ENCODE data around the gene DGKB. TPM values are rescaled to one million over a fixed set of nuclear protein-coding genes. Genes with fewer than 3 reads are reported as not detected.

The DGKB gene
- total RNA-seq, 4 donors from 2014 or later, result 0.07 to 0.95 (median 0.34) TPM

DNA sequence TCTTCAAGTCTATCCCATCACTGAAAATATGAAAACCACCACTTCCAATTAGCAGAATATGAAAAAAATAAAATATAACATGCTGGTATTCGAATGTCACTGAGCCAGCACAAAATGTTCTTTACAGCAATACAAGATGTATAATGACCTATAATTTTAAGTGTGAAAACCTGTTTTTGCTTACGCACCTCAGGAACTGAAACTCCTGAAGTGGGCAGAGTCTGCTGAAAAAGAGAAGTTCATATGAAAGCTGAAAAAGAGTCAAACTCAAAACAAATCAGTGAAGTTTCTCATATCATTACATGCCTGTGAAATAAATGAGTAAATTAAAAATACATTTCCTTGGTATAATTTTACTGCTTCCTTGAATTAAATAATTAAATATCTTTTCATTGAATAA is 272.5 kb downstream of the DGKB start:
- Histone ChIP-seq H3K27me3 (no peaks in the 10 kb centered on the region), H3K27ac (no peak overlapping the region), H3K4me1 (no peaks in the 10 kb centered on the region), H3K36me3 (no peaks in the 10 kb centered on the region), H3K9me3 (no peaks in the 10 kb centered on the region), H3K4me3 (no peak overlapping the region)
- DNase-seq, result no peak
- in situ Hi-C loops (cut with MboI; ENCODE audit: low sequenced_read_pairs in 4 of 4) (no loop called here), intact Hi-C loops (cut with DNase I; ENCODE audit: low total_unique reads) (no loop called here)
- no peak for TF ChIP-seq POLR2A (IDR thresholded peaks at IDR 0.05)
- TF ChIP-seq CTCF (IDR thresholded peaks at IDR 0.05 in 4 of 5, conservative IDR thresholded peaks at IDR 0.05 in 1 of 5), result no peak
- no peak for ATAC-seq

- DNase-seq, result no peak
- H3K27me3 ChIP-seq, result no peaks in the 10 kb centered on the region
- in situ Hi-C loops (cut with MboI; ENCODE audit: low sequenced_read_pairs in 4 of 4), result no loop called here
- no peaks in the 10 kb centered on the region for H3K9me3 ChIP-seq
- no peak overlapping the region for H3K4me3 ChIP-seq
- no peak for TF ChIP-seq POLR2A (IDR thresholded peaks at IDR 0.05)
- no peak for TF ChIP-seq CTCF (IDR thresholded peaks at IDR 0.05 in 4 of 5, conservative IDR thresholded peaks at IDR 0.05 in 1 of 5)
- H3K27ac ChIP-seq, result no peak overlapping the region
- intact Hi-C loops (cut with DNase I; ENCODE audit: low total_unique reads), result no loop called here
- H3K36me3 ChIP-seq, result no peaks in the 10 kb centered on the region
- no peak for ATAC-seq
- H3K4me1 ChIP-seq, result no peaks in the 10 kb centered on the region
Measured at GRCh38 chr7:14628516-14628915, 274.0 kb downstream of the DGKB start.

DNA sequence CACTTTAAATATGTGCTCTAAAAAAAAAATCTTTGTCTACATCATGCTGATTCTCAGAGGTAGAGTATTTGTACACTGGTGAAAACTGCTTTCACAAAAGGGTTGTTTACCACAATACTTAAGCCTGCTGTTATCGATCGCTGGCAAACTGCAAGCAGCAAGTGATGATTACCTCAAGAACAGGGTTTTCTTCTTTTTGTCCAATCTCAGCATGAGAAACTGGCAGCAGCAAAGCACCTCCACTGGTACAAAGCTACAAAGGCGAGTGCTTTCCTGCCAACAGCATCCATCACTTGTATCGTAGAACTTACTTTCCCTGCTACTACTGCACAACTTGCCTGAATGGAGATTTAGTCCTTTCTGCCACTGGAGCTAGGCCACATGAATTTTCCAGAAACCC is 276.5 kb downstream of the DGKB start:
- TF ChIP-seq POLR2A (IDR thresholded peaks at IDR 0.05) (no peak), CTCF (IDR thresholded peaks at IDR 0.05 in 4 of 5, conservative IDR thresholded peaks at IDR 0.05 in 1 of 5) (no peak)
- Histone ChIP-seq H3K9me3 (no peaks in the 10 kb centered on the region), H3K36me3 (no peaks in the 10 kb centered on the region), H3K4me1 (no peaks in the 10 kb centered on the region), H3K4me3 (no peak overlapping the region), H3K27ac (no peak overlapping the region), H3K27me3 (no peaks in the 10 kb centered on the region)
- in situ Hi-C loops (cut with MboI; ENCODE audit: low sequenced_read_pairs in 4 of 4), result no loop called here
- intact Hi-C loops (cut with DNase I; ENCODE audit: low total_unique reads), result no loop called here
- DNase-seq, result no peak
- no peak for ATAC-seq

- ATAC-seq, result no peak
- in situ Hi-C loops (cut with MboI; ENCODE audit: low sequenced_read_pairs in 4 of 4), result no loop called here
Measured at GRCh38 chr7:14622559-14622958, 280.0 kb downstream of the DGKB start.

More at GRCh38 chr7:14622559-14622958, 280.0 kb downstream of the DGKB start:
- Histone ChIP-seq H3K9me3 (no peaks in the 10 kb centered on the region), H3K27me3 (no peaks in the 10 kb centered on the region), H3K4me1 (no peaks in the 10 kb centered on the region), H3K36me3 (no peaks in the 10 kb centered on the region), H3K4me3 (no peak overlapping the region), H3K27ac (no peak overlapping the region)
- TF ChIP-seq CTCF (IDR thresholded peaks at IDR 0.05 in 4 of 5, conservative IDR thresholded peaks at IDR 0.05 in 1 of 5), result no peak
- no peak for TF ChIP-seq POLR2A (IDR thresholded peaks at IDR 0.05)
- DNase-seq, result no peak
- intact Hi-C loops (cut with DNase I; ENCODE audit: low total_unique reads), result no loop called here
